GDM1 (cell line): ENCODE measurements around the gene CNTN6.
"Not testable (repeated sequence)": the region's sequence is repeated elsewhere in the genome, so short reads cannot be mapped to it uniquely, and the experiment has no call there.

Experiments
- DNase-seq: peaks from one replicate; lab custom pipeline; 2025; lab: John Stamatoyannopoulos, UW

CNTN6 gene

GRCh38 chr3:1287815-1288214, 195.0 kb downstream of the CNTN6 start:
- DNase-seq, result no peak

GRCh38 chr3:1288805-1289494, 196.1 kb downstream of the CNTN6 start:
- no peak for DNase-seq

GRCh38 chr3:1292571-1293071, 199.8 kb downstream of the CNTN6 start:
- no peak for DNase-seq

GRCh38 chr3:1294586-1294985, 201.8 kb downstream of the CNTN6 start:
- DNase-seq, result no peak

GRCh38 chr3:1318296-1319005, 225.6 kb downstream of the CNTN6 start:
- DNase-seq, result no peak

- DNase-seq, result no peak
Measured at GRCh38 chr3:1326546-1326945, 233.7 kb downstream of the CNTN6 start.

- DNase-seq, result no peak
Measured at GRCh38 chr3:1330107-1330506, 237.3 kb downstream of the CNTN6 start.

GRCh38 chr3:1346386-1346785, 253.6 kb downstream of the CNTN6 start:
- DNase-seq, result no peak

- no peak for DNase-seq
Measured at GRCh38 chr3:1348547-1348946, 255.7 kb downstream of the CNTN6 start.

GRCh38 chr3:1350885-1351284, 258.1 kb downstream of the CNTN6 start:
- DNase-seq, result no peak

GRCh38 chr3:1355691-1356090, 262.9 kb downstream of the CNTN6 start:
- DNase-seq, result no peak

GRCh38 chr3:1356101-1356500, 263.3 kb downstream of the CNTN6 start:
- DNase-seq, result no peak

GRCh38 chr3:1365528-1365927, 272.7 kb downstream of the CNTN6 start:
- no peak for DNase-seq

GRCh38 chr3:1374471-1374870, 281.6 kb downstream of the CNTN6 start:
- DNase-seq, result no peak

GRCh38 chr3:1375145-1375544, 282.3 kb downstream of the CNTN6 start:
- no peak for DNase-seq

GRCh38 chr3:1380926-1381646, 288.3 kb downstream of the CNTN6 start:
- no peak for DNase-seq

- DNase-seq, result no peak
Measured at GRCh38 chr3:1381647-1382036, 288.8 kb downstream of the CNTN6 start.

GRCh38 chr3:1387396-1387905, 294.6 kb downstream of the CNTN6 start:
- not testable (repeated sequence) for DNase-seq

- DNase-seq, result no peak
Measured at GRCh38 chr3:1394188-1394587, 301.4 kb downstream of the CNTN6 start.

- DNase-seq, result no peak
Measured at GRCh38 chr3:1400571-1400970, 307.7 kb downstream of the CNTN6 start.

GRCh38 chr3:1404270-1404962, 311.6 kb downstream of the CNTN6 start:
- DNase-seq, result no peak

- DNase-seq, result no peak
Measured at GRCh38 chr3:1406250-1406649, 313.4 kb downstream of the CNTN6 start.
